Measurements from ENCODE around the gene F2R. TPM values are rescaled to one million over a fixed set of nuclear protein-coding genes. Genes with fewer than 3 reads are reported as not detected.

The F2R gene
- total and polyA plus RNA-seq, 10 of the 15 experiments (the other 5 are each of a cell fraction or from before 2014, with no cell fraction given) = 1.8 to 75.4 (median 8.0) TPM

GRCh38 chr5:76701298-76701697, 14.6 kb upstream of the F2R start:
- Histone ChIP-seq H3K27ac (ENCODE audit: control insufficient read depth, insufficient read depth) (no peak overlapping the region), H2AFZ (ENCODE audit: control insufficient read depth, low read depth, low read length) (no peak overlapping the region), H3K79me2 (ENCODE audit: control insufficient read depth, insufficient read depth, low read length) (no peaks in the 10 kb centered on the region), H3K4me1 (ENCODE audit: control insufficient read depth, insufficient read depth, low read length) (no peaks in the 10 kb centered on the region), H3K9me3 (replicated peaks; ENCODE audit: control insufficient read depth, insufficient read depth, low read length) (no peaks in the 10 kb centered on the region; the same call in 2 of the 3 replicates), H3K9ac (ENCODE audit: control insufficient read depth, insufficient read depth, low read length) (no peak overlapping the region), H3K27me3 (replicated peaks in 1 of 2; ENCODE audit: control insufficient read depth in 2 of 2, insufficient read depth in 2 of 2, low read length in 1 of 2) (no peaks in the 10 kb centered on the region), H3K36me3 (ENCODE audit: control insufficient read depth in 2 of 2, insufficient read depth in 2 of 2, low read length in 1 of 2) (peaks cover 0 to 5% of the 10 kb centered on the region in 2 experiments; a peak in 1 of 4 replicates), H4K20me1 (ENCODE audit: control insufficient read depth, insufficient read depth) (no peaks in the 10 kb centered on the region), H3K4me3 (no peak overlapping the region), H3K4me2 (ENCODE audit: control insufficient read depth, insufficient read depth) (no peak overlapping the region)
- ATAC-seq (no peak), FAIRE-seq (no peak), DNase-seq (ENCODE audit: low read depth, low spot score) (no peak)
- TF ChIP-seq PML (IDR thresholded peaks at IDR 0.05; ENCODE audit: low read length) (no peak), NR2C1 (IDR thresholded peaks at IDR 0.05) (no peak), MTA2 (IDR thresholded peaks at IDR 0.05; ENCODE audit: low read depth) (no peak), HSF1 (IDR thresholded peaks at IDR 0.05; ENCODE audit: low read depth, low read length) (no peak), TCF12 (IDR thresholded peaks at IDR 0.05; ENCODE audit: low read depth, low read length) (no peak), BRCA1 (IDR thresholded peaks at IDR 0.05; ENCODE audit: low read depth, low read length) (no peak)
- no TSS peak for BruUV-seq (replicated peaks)
- intact Hi-C loops (cut with micrococcal nuclease; ENCODE audit: unreplicated experiment) (no loop called here), in situ Hi-C loops (cut with MboI) (no loop called here)
- RAD21 ChIA-PET (ENCODE audit: unreplicated experiment) = interaction anchor here (1.4 kb wide), 1 partner anchor 14 kb away, joined by 3 read pairs; no protein-coding TSS in a partner anchor
- SMC1A ChIA-PET (ENCODE audit: uncharacterized antibody, unreplicated experiment) = no interaction called here
- POLR2A ChIA-PET = no interaction called here
- 92% methylated on average over 2 of the region's 2 CpGs for WGBS (ENCODE audit: insufficient coverage, insufficient replicate concordance, low lambda C conversion rate, missing lambda C conversion rate)
- CTCF ChIA-PET = no interaction called here

GRCh38 chr5:76703707-76704106, 12.2 kb upstream of the F2R start:
- no peak overlapping the region for H3K27ac ChIP-seq (ENCODE audit: control insufficient read depth, insufficient read depth)
- no peaks in the 10 kb centered on the region for H3K27me3 ChIP-seq (replicated peaks in 1 of 2; ENCODE audit: control insufficient read depth in 2 of 2, insufficient read depth in 2 of 2, low read length in 1 of 2)
- 94% methylated on average over 2 of the region's 2 CpGs for WGBS (ENCODE audit: insufficient coverage, insufficient replicate concordance, low lambda C conversion rate, missing lambda C conversion rate)
- SMC1A ChIA-PET (ENCODE audit: uncharacterized antibody, unreplicated experiment) = interaction anchor here (0.5 to 3.5 kb wide), 9 partner anchors 8 to 121 kb away, joined by 3 to 27 read pairs (median 4); no protein-coding TSS in a partner anchor
- POLR2A ChIA-PET = no interaction called here
- no peak overlapping the region for H3K4me3 ChIP-seq
- ATAC-seq = no peak
- no peaks in the 10 kb centered on the region for H4K20me1 ChIP-seq (ENCODE audit: control insufficient read depth, insufficient read depth)
- intact Hi-C loops (cut with micrococcal nuclease; ENCODE audit: unreplicated experiment) (no loop called here), in situ Hi-C loops (cut with MboI) (no loop called here)
- no peak for DNase-seq (ENCODE audit: low read depth, low spot score)
- H2AFZ ChIP-seq (ENCODE audit: control insufficient read depth, low read depth, low read length) = no peak overlapping the region
- no peak for FAIRE-seq
- no peak overlapping the region for H3K4me2 ChIP-seq (ENCODE audit: control insufficient read depth, insufficient read depth)
- BruUV-seq (replicated peaks) = no TSS peak
- H3K36me3 ChIP-seq (ENCODE audit: control insufficient read depth in 2 of 2, insufficient read depth in 2 of 2, low read length in 1 of 2) = peaks cover 0 to 5% of the 10 kb centered on the region in 2 experiments; a peak in 2 of 4 replicates
- no peaks in the 10 kb centered on the region for H3K9me3 ChIP-seq (replicated peaks; ENCODE audit: control insufficient read depth, insufficient read depth, low read length)
- RAD21 ChIA-PET (ENCODE audit: unreplicated experiment) = interaction anchor here (1.5 to 2.3 kb wide), 2 partner anchors 29 to 71 kb away, joined by 3 to 19 read pairs; no protein-coding TSS in a partner anchor
- H3K9ac ChIP-seq (ENCODE audit: control insufficient read depth, insufficient read depth, low read length) = no peak overlapping the region
- H3K4me1 ChIP-seq (ENCODE audit: control insufficient read depth, insufficient read depth, low read length) = no peaks in the 10 kb centered on the region
- CTCF ChIA-PET = interaction anchor here (1.0 to 2.2 kb wide), 5 partner anchors 11 to 103 kb away, joined by 3 to 20 read pairs (median 6); no protein-coding TSS in a partner anchor
- no peaks in the 10 kb centered on the region for H3K79me2 ChIP-seq (ENCODE audit: control insufficient read depth, insufficient read depth, low read length)
- TF ChIP-seq, protein P1, sequence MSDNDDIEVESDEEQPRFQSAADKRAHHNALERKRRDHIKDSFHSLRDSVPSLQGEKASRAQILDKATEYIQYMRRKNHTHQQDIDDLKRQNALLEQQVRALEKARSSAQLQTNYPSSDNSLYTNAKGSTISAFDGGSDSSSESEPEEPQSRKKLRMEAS (IDR thresholded peaks at IDR 0.05; ENCODE audit: low read depth, low read length) = no peak
- TF ChIP-seq ZNF622 (IDR thresholded peaks at IDR 0.05) (no peak), NR2F1 (conservative IDR thresholded peaks at IDR 0.05) (no peak), NRF1 (conservative IDR thresholded peaks at IDR 0.05; ENCODE audit: low read depth, low read length) (no peak), SP1 (IDR thresholded peaks at IDR 0.05; ENCODE audit: low read depth, low read length) (no peak), CEBPB (IDR thresholded peaks at IDR 0.05; ENCODE audit: borderline replicate concordance in 1 of 2, low read depth in 2 of 2, low read length in 2 of 2) (no peak), JUNB (IDR thresholded peaks at IDR 0.05) (no peak), RAD21 (IDR thresholded peaks at IDR 0.05; ENCODE audit: insufficient read depth, low read depth, low read length) (no peak)
- TF ChIP-seq, protein P2, sequence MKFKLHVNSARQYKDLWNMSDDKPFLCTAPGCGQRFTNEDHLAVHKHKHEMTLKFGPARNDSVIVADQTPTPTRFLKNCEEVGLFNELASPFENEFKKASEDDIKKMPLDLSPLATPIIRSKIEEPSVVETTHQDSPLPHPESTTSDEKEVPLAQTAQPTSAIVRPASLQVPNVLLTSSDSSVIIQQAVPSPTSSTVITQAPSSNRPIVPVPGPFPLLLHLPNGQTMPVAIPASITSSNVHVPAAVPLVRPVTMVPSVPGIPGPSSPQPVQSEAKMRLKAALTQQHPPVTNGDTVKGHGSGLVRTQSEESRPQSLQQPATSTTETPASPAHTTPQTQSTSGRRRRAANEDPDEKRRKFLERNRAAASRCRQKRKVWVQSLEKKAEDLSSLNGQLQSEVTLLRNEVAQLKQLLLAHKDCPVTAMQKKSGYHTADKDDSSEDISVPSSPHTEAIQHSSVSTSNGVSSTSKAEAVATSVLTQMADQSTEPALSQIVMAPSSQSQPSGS (IDR thresholded peaks at IDR 0.05; ENCODE audit: low read length) = no peak
